OCI-LY7 (cell line): Measurements from ENCODE around the gene TMEM190. TPM values are rescaled to one million over a fixed set of nuclear protein-coding genes. Genes with fewer than 3 reads are reported as not detected.

Experiments
- BruUV-seq: library from RNA; stranded (reverse); fragments of 400-500 nt; replicated peaks from 2 replicates; lab custom pipeline; 2021; lab: Mats Ljungman, UMichigan
- CTCF ChIA-PET: fragments of 300-600 bp; sonication (Branson Sonifier 250); formaldehyde crosslinking; loops from one replicate; lab custom pipeline; 2022; ENCODE audit warnings: antibody characterized with exemption; ENCODE audit not compliant: unreplicated experiment; lab: Charles Lee
- POLR2A ChIA-PET: fragments of 300-600 bp; sonication (Branson Sonifier 250); formaldehyde crosslinking; loops from one replicate; lab custom pipeline; 2022; ENCODE audit warnings: antibody characterized with exemption; lab: Charles Lee
- DNase-seq: peaks from one replicate; pipeline ENCODE4 v3.0.0-alpha.2; 2015; ENCODE audit warnings: low spot score
- H2AFZ ChIP-seq: fragments of 200-600 bp; sonication (generic), shearing (Covaris generic); 2 replicates; pipeline ENCODE4 v1.6.1; 2014; ENCODE audit warnings: mild to moderate bottlenecking, antibody characterized with exemption, low read length, moderate library complexity
- H3K27ac ChIP-seq: fragments of 200-600 bp; sonication (generic); 2 replicates; pipeline ENCODE4 v1.5.1; 2014; ENCODE audit warnings: mixed run types, low read depth, mild to moderate bottlenecking, moderate library complexity, low read length, inconsistent platforms; ENCODE audit not compliant: poor library complexity, severe bottlenecking
- H3K36me3 ChIP-seq: fragments of 200-600 bp; sonication (generic); 2 replicates; pipeline ENCODE4 v1.6.1; 2014; ENCODE audit warnings: mild to moderate bottlenecking, antibody characterized with exemption, low read length, moderate library complexity, mixed read lengths; ENCODE audit not compliant: insufficient read depth
- H3K4me1 ChIP-seq: fragments of 200-600 bp; sonication (generic); 2 replicates; pipeline ENCODE4 v1.5.1; 2014; ENCODE audit warnings: mild to moderate bottlenecking, low read length; ENCODE audit not compliant: insufficient read depth, poor library complexity, severe bottlenecking
- H3K4me2 ChIP-seq: fragments of 200-600 bp; sonication (generic); 2 replicates; pipeline ENCODE4 v1.6.1; 2014; ENCODE audit warnings: mild to moderate bottlenecking, low read length
- H3K4me3 ChIP-seq: fragments of 200-600 bp; sonication (generic); 2 replicates; pipeline ENCODE4 v1.5.1; 2014; ENCODE audit warnings: mild to moderate bottlenecking, low read depth, low read length; ENCODE audit not compliant: poor library complexity, severe bottlenecking
- H3K79me2 ChIP-seq: fragments of 200-600 bp; sonication (generic); 2 replicates; pipeline ENCODE4 v1.6.1; 2016; ENCODE audit warnings: low read depth, mild to moderate bottlenecking, low read length, moderate library complexity, mixed read lengths; ENCODE audit not compliant: insufficient read depth
- H3K9me2 ChIP-seq: fragments of 200-600 bp; sonication (generic); 2 replicates; pipeline ENCODE4 v1.6.1; 2016; ENCODE audit warnings: mild to moderate bottlenecking, low read length, mixed read lengths; ENCODE audit not compliant: insufficient read depth
- H3K9me3 ChIP-seq: fragments of 200-600 bp; sonication (generic); 2 replicates; pipeline ENCODE4 v1.6.1; 2014; ENCODE audit warnings: mild to moderate bottlenecking, mixed run types, low read length, mixed read lengths
- H4K20me1 ChIP-seq: fragments of 200-600 bp; sonication (generic); 2 replicates; pipeline ENCODE4 v1.6.1; 2014; ENCODE audit warnings: mild to moderate bottlenecking, antibody characterized with exemption, low read length, moderate library complexity, mixed read lengths; ENCODE audit not compliant: insufficient read depth
- CTCF ChIP-seq: fragments of 200-600 bp; sonication (generic); conservative IDR thresholded peaks from 2 replicates; pipeline ENCODE4 v1.5.1; 2014; ENCODE audit warnings: mild to moderate bottlenecking, antibody characterized with exemption, low read length, moderate library complexity, mixed read lengths
- EZH2phosphoT487 ChIP-seq: fragments of 200-600 bp; sonication (generic); IDR thresholded peaks from 2 replicates; pipeline ENCODE4 v1.6.1; 2018; ENCODE audit warnings: low read depth, borderline replicate concordance, mild to moderate bottlenecking, mixed run types, antibody characterized with exemption, low read length, moderate library complexity, mixed read lengths
- intact Hi-C: fragments of 100-400 bp; cut with micrococcal nuclease; formaldehyde crosslinking; loops from one replicate; pipeline ENCODE4 v1.10.0; 2022; ENCODE audit not compliant: unreplicated experiment
- total RNA-seq, 2 experiments: library from RNA; depleted of rRNA in 1 of 2; stranded (reverse); fragments of >200 nt in 1 of 2; shearing (Covaris generic) in 1 of 2; gene quantifications; 2 replicates each; pipeline ENCODE4 v1.2.3, GENCODE V29; 2014 to 2022

Gene TMEM190
- total RNA-seq, 2 experiments from 2014 or later = not detected

- Histone ChIP-seq H3K4me3 (no peak overlapping the region), H3K79me2 (no peaks in the 10 kb centered on the region), H4K20me1 (no peaks in the 10 kb centered on the region), H3K27ac (no peak overlapping the region), H3K4me2 (no peak overlapping the region), H3K36me3 (no peaks in the 10 kb centered on the region), H2AFZ (no peak overlapping the region), H3K9me2 (no peaks in the 10 kb centered on the region), H3K9me3 (no peaks in the 10 kb centered on the region), H3K4me1 (no peaks in the 10 kb centered on the region)
- ChIA-PET POLR2A (no interaction called here), CTCF (no interaction called here)
- no peak for DNase-seq
- no TSS peak for BruUV-seq
- intact Hi-C loops = no loop called here
- TF ChIP-seq EZH2phosphoT487 = no peak
- TF ChIP-seq CTCF = no peak
Measured at GRCh38 chr19:55366790-55367189, 9.8 kb upstream of the TMEM190 start.

DNA sequence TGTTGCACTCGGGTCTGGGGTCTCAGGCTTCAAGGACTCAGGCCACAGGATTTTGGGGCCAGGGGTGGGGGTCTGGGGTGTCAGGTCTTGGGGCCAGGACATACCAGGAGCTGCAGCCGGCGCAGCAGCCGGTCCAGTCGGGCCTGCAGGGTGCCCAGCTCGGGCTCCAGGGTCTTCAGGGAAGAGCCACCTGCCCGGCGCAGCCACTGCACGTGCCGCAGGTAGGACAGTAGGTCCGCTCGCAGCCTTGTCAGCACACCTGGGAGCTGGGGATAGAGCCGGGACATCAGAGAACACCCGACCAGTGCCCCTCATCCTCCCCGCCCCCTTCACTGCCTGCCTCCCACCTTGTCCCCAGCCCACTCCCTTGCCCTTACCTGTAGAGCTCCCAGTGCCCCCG lies 8.5 kb upstream of the TMEM190 start:
- Histone ChIP-seq H3K4me3 (no peak overlapping the region), H3K36me3 (no peaks in the 10 kb centered on the region), H2AFZ (no peak overlapping the region), H3K79me2 (no peaks in the 10 kb centered on the region), H3K4me1 (no peaks in the 10 kb centered on the region), H3K9me3 (no peaks in the 10 kb centered on the region), H3K9me2 (no peaks in the 10 kb centered on the region), H3K4me2 (no peak overlapping the region), H3K27ac (no peak overlapping the region), H4K20me1 (no peaks in the 10 kb centered on the region)
- BruUV-seq = no TSS peak
- TF ChIP-seq EZH2phosphoT487 = no peak
- TF ChIP-seq CTCF = no peak
- CTCF ChIA-PET = no interaction called here
- no peak for DNase-seq
- POLR2A ChIA-PET = no interaction called here
- intact Hi-C loops = no loop called here

GRCh38 chr19:55368701-55369563 lies 7.7 kb upstream of the TMEM190 start:
- TF ChIP-seq EZH2phosphoT487 (no peak), CTCF (no peak)
- no peaks in the 10 kb centered on the region for H3K9me2 ChIP-seq
- intact Hi-C loops = no loop called here
- no peak overlapping the region for H3K4me2 ChIP-seq
- no peak overlapping the region for H3K27ac ChIP-seq
- ChIA-PET POLR2A (interaction anchor here (0.6 kb wide), 1 partner anchor 9 kb away, joined by 6 read pairs; no protein-coding TSS in a partner anchor), CTCF (no interaction called here)
- no peaks in the 10 kb centered on the region for H4K20me1 ChIP-seq
- BruUV-seq = no TSS peak
- H3K4me1 ChIP-seq = no peaks in the 10 kb centered on the region
- H2AFZ ChIP-seq = no peak overlapping the region
- no peaks in the 10 kb centered on the region for H3K36me3 ChIP-seq
- DNase-seq = no peak
- H3K9me3 ChIP-seq = no peaks in the 10 kb centered on the region
- no peak overlapping the region for H3K4me3 ChIP-seq
- no peaks in the 10 kb centered on the region for H3K79me2 ChIP-seq
